OCI-LY3 (cell line): Measurements from ENCODE around the gene ZNF213.

Source experiments
- EZH2phosphoT487 ChIP-seq: fragments of 200-600 bp; shearing (Covaris generic); IDR thresholded peaks from 2 replicates; pipeline ENCODE4 v1.6.1; 2018; ENCODE audit warnings: antibody characterized with exemption, mixed run types, low read depth
- TF ChIP-seq, protein P1 (sequence below): fragments of 200-600, 300-600 bp; sonication (generic); IDR thresholded peaks from 2 replicates; pipeline ENCODE4 v1.5.1; 2014; ENCODE audit warnings: antibody characterized with exemption, low read length, low read depth

- TF ChIP-seq, protein P1, sequence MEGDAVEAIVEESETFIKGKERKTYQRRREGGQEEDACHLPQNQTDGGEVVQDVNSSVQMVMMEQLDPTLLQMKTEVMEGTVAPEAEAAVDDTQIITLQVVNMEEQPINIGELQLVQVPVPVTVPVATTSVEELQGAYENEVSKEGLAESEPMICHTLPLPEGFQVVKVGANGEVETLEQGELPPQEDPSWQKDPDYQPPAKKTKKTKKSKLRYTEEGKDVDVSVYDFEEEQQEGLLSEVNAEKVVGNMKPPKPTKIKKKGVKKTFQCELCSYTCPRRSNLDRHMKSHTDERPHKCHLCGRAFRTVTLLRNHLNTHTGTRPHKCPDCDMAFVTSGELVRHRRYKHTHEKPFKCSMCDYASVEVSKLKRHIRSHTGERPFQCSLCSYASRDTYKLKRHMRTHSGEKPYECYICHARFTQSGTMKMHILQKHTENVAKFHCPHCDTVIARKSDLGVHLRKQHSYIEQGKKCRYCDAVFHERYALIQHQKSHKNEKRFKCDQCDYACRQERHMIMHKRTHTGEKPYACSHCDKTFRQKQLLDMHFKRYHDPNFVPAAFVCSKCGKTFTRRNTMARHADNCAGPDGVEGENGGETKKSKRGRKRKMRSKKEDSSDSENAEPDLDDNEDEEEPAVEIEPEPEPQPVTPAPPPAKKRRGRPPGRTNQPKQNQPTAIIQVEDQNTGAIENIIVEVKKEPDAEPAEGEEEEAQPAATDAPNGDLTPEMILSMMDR = no peak
- no peak for TF ChIP-seq EZH2phosphoT487
These were observed 19.8 kb upstream of the ZNF213 start for GRCh38 chr16:3115003-3115402.
